Activated CD4-positive, alpha-beta T cell treated with anti-CD3 and anti-CD28 coated beads for 36 hours (primary cell): ENCODE results near the gene SPATA21. TPM values are rescaled to one million over a fixed set of nuclear protein-coding genes. Genes with fewer than 3 reads are reported as not detected.

ENCODE experiments used
- ATAC-seq: fragments of 200-7000 bp; cut with Tn5 transposase; one replicate; pipeline ENCODE4 v1.10.0; 2021; ENCODE audit warnings: mild to moderate bottlenecking, moderate library complexity
- CTCF ChIA-PET: fragments of 350-600 bp; sonication (Branson Sonifier 250); formaldehyde crosslinking; loops from one replicate; lab custom pipeline; 2021; ENCODE audit warnings: antibody characterized with exemption; lab: Charles Lee
- POLR2A ChIA-PET: fragments of 350-600 bp; sonication (Branson Sonifier 250); formaldehyde crosslinking; loops from one replicate; lab custom pipeline; 2021; ENCODE audit warnings: antibody characterized with exemption, inconsistent platforms; lab: Charles Lee
- DNase-seq: peaks from one replicate; pipeline ENCODE4 v3.0.0-alpha.2; 2020
- H3K27ac Mint-ChIP-seq: one replicate; pipeline ENCODE4 v1.8.0; 2021; ENCODE audit warnings: mixed read lengths
- H3K27me3 Mint-ChIP-seq: one replicate; pipeline ENCODE4 v1.8.0; 2021; ENCODE audit warnings: mixed read lengths
- H3K36me3 Mint-ChIP-seq: one replicate; pipeline ENCODE4 v1.8.0; 2021; ENCODE audit warnings: low read depth, mixed read lengths
- H3K4me1 Mint-ChIP-seq: one replicate; pipeline ENCODE4 v1.8.0; 2021; ENCODE audit warnings: mixed read lengths
- H3K4me3 Mint-ChIP-seq: one replicate; pipeline ENCODE4 v1.8.0; 2021; ENCODE audit warnings: mild to moderate bottlenecking, moderate library complexity, mixed read lengths
- H3K9me3 Mint-ChIP-seq: one replicate; pipeline ENCODE4 v1.8.0; 2021; ENCODE audit warnings: low read depth, mixed read lengths
- intact Hi-C, 2 experiments: fragments of 100-400 bp; cut with DNase I in 1 of 2; cut with micrococcal nuclease in 1 of 2; formaldehyde crosslinking; loops; one replicate each; pipeline versions ENCODE4 v1.14.2 to v1.15.1; 2022 to 2024; cut with DNase I, micrococcal nuclease
- total RNA-seq, 2 experiments: library from RNA; stranded (reverse); gene quantifications; one replicate each; pipeline ENCODE4 v1.2.3, GENCODE V29; 2021

Gene SPATA21
- total RNA-seq, 2 experiments from 2014 or later: not detected

DNA sequence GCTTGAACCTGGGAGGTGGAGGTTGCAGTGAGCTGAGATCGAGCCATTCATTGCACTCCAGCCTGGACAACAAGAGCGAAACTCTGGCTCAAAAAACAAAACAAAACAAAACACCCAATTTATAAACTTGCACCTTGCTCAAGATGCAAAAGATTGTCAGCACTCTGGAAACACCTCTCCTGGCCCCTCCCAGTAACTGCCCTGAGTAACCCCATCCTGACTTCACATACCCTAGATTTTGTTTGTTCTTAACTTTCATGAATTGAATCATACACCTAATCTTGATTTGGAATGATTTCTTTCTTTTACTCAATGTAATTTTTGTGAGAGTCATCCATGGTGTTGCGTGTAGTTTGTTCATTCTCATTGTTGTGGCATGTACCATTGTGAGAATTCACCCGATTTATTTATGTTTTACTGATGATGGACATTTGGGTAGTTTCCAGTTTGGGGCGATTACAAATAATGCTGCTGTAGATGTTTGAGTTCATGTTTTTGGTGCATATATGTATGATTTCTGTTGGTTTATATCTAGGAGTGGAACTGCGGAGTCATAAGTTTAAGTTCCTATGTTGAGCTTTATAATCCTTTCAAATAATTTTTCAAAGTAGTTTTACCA is 13.7 kb upstream of the SPATA21 start:
- peak overlapping the region; percentile 59 for H3K27ac Mint-ChIP-seq
- POLR2A ChIA-PET: interaction anchor here (1.4 kb wide), 1 partner anchor 11 kb away, joined by 3 read pairs; the partner anchor contains the start of gene NECAP2
- H3K9me3 Mint-ChIP-seq: no peaks in the 10 kb centered on the region
- ATAC-seq: peak; percentile 61
- intact Hi-C loops: no loop called here
- H3K4me1 Mint-ChIP-seq: peaks cover 13% of the 10 kb centered on the region
- peaks cover 44% of the 10 kb centered on the region for H3K36me3 Mint-ChIP-seq
- DNase-seq: no peak
- no peak overlapping the region for H3K4me3 Mint-ChIP-seq
- CTCF ChIA-PET: no interaction called here
- H3K27me3 Mint-ChIP-seq: no peaks in the 10 kb centered on the region

DNA sequence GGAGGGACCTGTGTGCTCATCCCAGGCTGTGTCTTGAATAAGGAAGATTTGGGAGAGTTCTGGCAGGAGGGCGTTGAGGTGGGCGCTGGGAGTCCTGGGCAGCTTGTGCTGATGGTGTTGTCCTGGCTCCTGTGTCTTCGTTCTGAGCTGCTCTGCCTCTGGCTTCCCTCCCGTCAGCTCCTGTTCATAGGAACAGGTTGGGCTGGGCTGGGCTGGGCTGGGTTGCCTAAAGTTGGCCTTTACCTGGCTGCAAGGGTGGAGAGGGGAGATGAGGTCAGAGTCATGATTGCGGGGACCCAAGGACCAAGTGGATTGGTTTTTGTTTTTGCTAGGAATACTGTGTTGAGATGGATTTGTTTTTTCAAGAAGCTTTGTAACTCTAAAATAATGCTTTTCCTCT is 12.4 kb upstream of the SPATA21 start:
- Mint-ChIP-seq H3K4me3 (no peak overlapping the region), H3K4me1 (peaks cover 13% of the 10 kb centered on the region), H3K9me3 (no peaks in the 10 kb centered on the region), H3K27me3 (no peaks in the 10 kb centered on the region), H3K27ac (peak overlapping the region; percentile 55), H3K36me3 (peaks cover 38% of the 10 kb centered on the region)
- POLR2A ChIA-PET: interaction anchor here (1.4 kb wide), 1 partner anchor 9 kb away, joined by 3 read pairs; the partner anchor contains the start of gene NECAP2
- DNase-seq: no peak
- CTCF ChIA-PET: interaction anchor here (0.8 to 1.9 kb wide), 2 partner anchors 9 to 10 kb away, joined by 4 to 7 read pairs; partner anchors contain the start of gene NECAP2
- intact Hi-C loops: no loop called here
- no peak for ATAC-seq

DNA sequence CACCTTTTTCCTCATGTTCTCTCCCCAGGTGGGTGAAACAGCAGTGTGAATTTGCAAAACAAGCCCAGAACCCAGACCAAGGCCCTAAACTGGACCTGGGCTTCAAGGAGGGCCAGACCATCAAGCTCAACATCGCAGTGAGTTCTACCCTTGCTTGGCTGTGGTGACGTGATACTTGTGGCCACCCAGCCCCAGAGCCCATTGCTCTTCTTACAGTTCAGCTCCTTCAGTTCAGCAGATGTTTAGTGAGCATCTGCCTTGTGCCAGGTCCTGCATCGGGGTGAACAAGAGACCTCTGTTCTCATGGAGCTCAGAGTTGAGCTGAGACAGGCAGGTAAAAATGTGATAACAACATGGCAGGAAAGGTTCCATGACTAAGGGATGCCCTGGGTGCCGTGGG is 11.8 kb upstream of the SPATA21 start:
- ATAC-seq (no peak), DNase-seq (no peak)
- ChIA-PET CTCF (interaction anchor here (1.9 kb wide), 1 partner anchor 9 kb away, joined by 7 read pairs; the partner anchor contains the start of gene NECAP2), POLR2A (no interaction called here)
- Mint-ChIP-seq H3K4me1 (peaks cover 16% of the 10 kb centered on the region), H3K9me3 (no peaks in the 10 kb centered on the region), H3K27ac (no peak overlapping the region), H3K27me3 (no peaks in the 10 kb centered on the region), H3K36me3 (peaks cover 43% of the 10 kb centered on the region), H3K4me3 (no peak overlapping the region)
- intact Hi-C loops: no loop called here

DNA sequence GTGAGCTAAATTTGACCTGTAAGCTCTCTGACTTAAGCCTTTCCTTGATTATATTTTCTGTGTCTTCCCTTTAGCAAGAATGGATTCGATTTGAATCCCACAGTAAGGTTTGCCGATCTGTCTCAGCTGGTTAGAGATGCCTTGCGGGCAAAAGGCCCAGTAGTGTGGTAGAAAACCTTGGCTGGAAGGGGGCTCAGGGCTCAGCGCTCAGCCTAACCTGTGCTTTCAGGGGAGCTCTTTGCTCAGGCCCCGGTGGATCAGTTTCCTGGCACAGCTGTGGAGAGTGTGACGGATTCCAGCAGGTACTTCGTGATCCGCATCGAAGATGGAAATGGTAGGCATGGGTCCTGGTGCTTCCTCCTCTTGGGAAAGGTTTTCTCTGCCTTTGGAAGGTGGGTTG is 10.4 kb upstream of the SPATA21 start:
- POLR2A ChIA-PET: no interaction called here
- peak overlapping the region; percentile 0 for H3K27ac Mint-ChIP-seq
- no peak for ATAC-seq
- peaks cover 28% of the 10 kb centered on the region for H3K4me1 Mint-ChIP-seq
- intact Hi-C loops: no loop called here
- no peak for DNase-seq
- CTCF ChIA-PET: interaction anchor here (1.9 kb wide), 1 partner anchor 8 kb away, joined by 7 read pairs; the partner anchor contains the start of gene NECAP2
- H3K4me3 Mint-ChIP-seq: no peak overlapping the region
- H3K9me3 Mint-ChIP-seq: no peaks in the 10 kb centered on the region
- H3K27me3 Mint-ChIP-seq: no peaks in the 10 kb centered on the region
- peaks cover 50% of the 10 kb centered on the region for H3K36me3 Mint-ChIP-seq

DNA sequence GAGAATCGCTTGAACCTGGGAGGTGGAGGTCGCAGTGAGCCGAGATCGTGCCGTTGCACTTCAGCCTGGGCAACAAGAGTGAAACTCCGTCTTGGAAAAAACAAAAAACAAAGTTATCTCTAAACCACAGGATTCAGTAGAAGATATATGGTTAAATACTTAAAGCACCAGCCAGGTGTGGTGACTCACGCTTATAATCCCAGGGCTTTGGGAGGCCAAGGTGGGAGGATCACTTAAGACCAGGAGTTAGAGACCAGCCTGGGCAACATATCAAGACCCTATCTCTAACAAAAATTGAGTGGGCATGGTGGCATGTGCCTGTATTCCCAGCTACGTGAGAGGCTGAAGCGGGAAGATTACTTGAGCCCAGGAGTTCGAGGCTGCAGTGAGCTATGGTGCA is 8.9 kb upstream of the SPATA21 start:
- ATAC-seq (no peak), DNase-seq (no peak)
- ChIA-PET POLR2A (no interaction called here), CTCF (no interaction called here)
- Mint-ChIP-seq H3K4me1 (peaks cover 36% of the 10 kb centered on the region), H3K27ac (no peak overlapping the region), H3K27me3 (no peaks in the 10 kb centered on the region), H3K36me3 (peaks cover 44% of the 10 kb centered on the region), H3K4me3 (no peak overlapping the region), H3K9me3 (no peaks in the 10 kb centered on the region)
- intact Hi-C loops: no loop called here

DNA sequence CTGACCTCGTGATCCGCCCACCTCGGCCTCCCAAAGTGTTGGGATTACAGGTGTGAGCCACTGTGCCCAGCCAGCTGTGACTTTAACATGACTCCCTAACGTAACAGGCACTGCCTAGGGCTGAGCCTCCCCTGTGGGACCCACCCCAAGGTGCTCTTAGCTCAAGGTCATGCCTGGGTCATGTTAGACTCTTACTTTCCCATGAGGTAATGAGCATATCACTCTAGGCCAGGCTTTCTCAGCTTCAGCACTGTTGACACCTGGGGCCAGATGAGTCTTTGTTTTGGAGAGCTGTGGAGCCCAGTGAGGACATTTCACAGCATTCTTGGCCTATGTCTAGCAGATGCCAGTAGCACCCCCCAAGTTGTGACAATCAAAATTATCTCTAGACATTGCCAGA is 7.8 kb upstream of the SPATA21 start:
- Mint-ChIP-seq H3K27me3 (no peaks in the 10 kb centered on the region), H3K27ac (peak overlapping the region; percentile 31), H3K4me3 (no peak overlapping the region), H3K4me1 (peaks cover 35% of the 10 kb centered on the region), H3K36me3 (peaks cover 39% of the 10 kb centered on the region), H3K9me3 (no peaks in the 10 kb centered on the region)
- ChIA-PET POLR2A (no interaction called here), CTCF (interaction anchor here (1.0 kb wide), 1 partner anchor 20 kb away, joined by 3 read pairs; no protein-coding TSS in a partner anchor)
- no peak for DNase-seq
- intact Hi-C loops: no loop called here
- no peak for ATAC-seq

DNA sequence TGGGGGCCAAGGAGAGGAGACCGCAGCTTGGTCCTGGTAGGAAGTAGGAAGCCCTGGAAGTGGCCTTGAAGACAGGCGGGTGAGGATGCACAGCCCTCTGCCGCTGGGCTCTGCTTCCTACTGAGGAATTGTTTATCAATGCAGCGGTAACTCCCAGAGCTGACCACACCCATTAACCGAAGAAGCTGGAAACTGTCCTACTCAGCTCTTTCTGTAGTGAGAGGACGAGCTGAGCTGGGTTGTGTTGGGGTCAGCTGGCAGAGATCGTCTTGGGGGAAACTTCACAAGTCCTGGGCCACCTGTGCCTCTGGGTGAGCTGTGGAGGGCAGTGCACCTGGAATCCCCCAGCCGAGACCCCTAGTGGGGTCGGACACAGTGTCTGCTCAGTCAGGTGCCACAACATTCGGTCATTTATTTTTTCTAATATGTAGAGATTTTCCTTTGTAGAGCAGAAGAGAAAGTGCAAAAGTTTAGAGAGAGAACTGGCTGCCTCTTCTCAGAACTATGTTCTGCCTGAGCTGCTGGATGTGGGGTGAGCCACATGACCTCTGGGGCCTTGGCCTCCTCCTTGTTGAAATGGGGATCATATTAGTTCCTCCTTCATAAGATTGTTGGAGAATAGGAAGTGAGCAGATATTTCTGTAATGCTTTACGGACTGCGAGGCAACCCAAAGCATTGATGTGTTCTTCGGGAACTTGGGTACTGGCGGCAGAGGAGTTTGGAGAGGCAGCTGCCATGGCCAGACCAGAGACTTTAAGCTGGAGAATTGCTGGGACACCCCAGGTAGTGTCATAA is 6.9 kb upstream of the SPATA21 start:
- Mint-ChIP-seq H3K27me3 (no peaks in the 10 kb centered on the region), H3K27ac (peak overlapping the region; percentile 65), H3K9me3 (no peaks in the 10 kb centered on the region), H3K36me3 (peaks cover 34% of the 10 kb centered on the region), H3K4me3 (no peak overlapping the region), H3K4me1 (peaks cover 32% of the 10 kb centered on the region)
- intact Hi-C loops: loop anchor here (5.0 kb wide), 4 partner anchors 53 to 917 kb away; partner anchors contain the start of gene DNAJC16 (in 1 of the 2)
- POLR2A ChIA-PET: no interaction called here
- ATAC-seq: no peak
- CTCF ChIA-PET: interaction anchor here (0.7 to 1.1 kb wide), 4 partner anchors 10 to 478 kb away, joined by 3 to 4 read pairs (median 4); no protein-coding TSS in a partner anchor
- DNase-seq: no peak

DNA sequence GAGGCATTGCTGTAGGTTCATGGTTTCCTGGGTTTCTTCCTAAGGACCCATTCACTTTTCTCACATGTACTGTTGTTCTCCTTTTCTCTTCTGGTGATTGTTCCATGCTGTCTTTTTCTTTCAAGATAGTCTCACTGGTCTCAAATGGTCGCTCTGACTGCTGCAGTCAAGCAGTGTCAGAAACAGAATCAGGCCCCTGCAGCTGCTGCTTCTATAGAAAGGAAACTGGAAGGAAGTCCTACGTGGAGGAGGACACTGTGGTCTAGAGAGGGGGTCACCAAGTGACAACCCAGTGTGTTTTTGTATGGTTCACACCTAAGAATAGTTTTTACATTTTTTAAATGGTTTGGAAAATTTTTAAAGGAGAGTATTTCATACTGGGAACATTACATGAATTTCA is 5.7 kb upstream of the SPATA21 start:
- Mint-ChIP-seq H3K4me1 (peaks cover 32% of the 10 kb centered on the region), H3K27ac (peak overlapping the region; percentile 74), H3K36me3 (peaks cover 23% of the 10 kb centered on the region), H3K27me3 (no peaks in the 10 kb centered on the region), H3K9me3 (no peaks in the 10 kb centered on the region), H3K4me3 (peak overlapping the region; percentile 12)
- intact Hi-C loops: loop anchor here (5.0 kb wide), 4 partner anchors 54 to 916 kb away; partner anchors contain the start of gene DNAJC16 (in 1 of the 2)
- ATAC-seq (no peak), DNase-seq (no peak)
- ChIA-PET CTCF (interaction anchor here (0.9 to 1.0 kb wide), 2 partner anchors 165 to 173 kb away, joined by 3 to 4 read pairs; no protein-coding TSS in a partner anchor), POLR2A (no interaction called here)

DNA sequence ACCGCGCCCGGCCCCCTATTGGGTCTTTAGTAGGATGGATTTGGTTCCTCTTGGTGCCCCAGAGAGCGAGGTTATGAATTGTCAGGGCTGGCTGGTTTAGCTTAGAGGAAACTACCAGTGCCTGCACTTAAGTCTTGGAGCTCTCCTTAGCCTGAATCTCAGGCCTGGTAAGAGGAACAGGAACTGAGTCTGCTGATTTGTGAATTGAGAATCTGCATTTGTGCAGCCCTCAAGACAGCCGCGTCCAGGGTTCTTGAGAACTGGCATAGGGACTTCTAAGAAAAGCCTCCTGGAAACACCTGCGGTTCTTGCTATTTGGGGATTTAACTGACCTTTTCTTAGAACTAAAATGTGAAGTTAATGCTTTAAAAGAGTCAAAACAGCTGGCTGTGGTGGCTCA is 5.0 kb upstream of the SPATA21 start:
- DNase-seq (no peak), ATAC-seq (no peak)
- ChIA-PET POLR2A (no interaction called here), CTCF (interaction anchor here (0.6 to 1.0 kb wide), 3 partner anchors 26 to 166 kb away, joined by 3 read pairs; no protein-coding TSS in a partner anchor)
- H3K4me1 Mint-ChIP-seq: peaks cover 32% of the 10 kb centered on the region
- peaks cover 20% of the 10 kb centered on the region for H3K36me3 Mint-ChIP-seq
- peak overlapping the region; percentile 81 for H3K4me3 Mint-ChIP-seq
- H3K9me3 Mint-ChIP-seq: no peaks in the 10 kb centered on the region
- H3K27me3 Mint-ChIP-seq: no peaks in the 10 kb centered on the region
- peak overlapping the region; percentile 55 for H3K27ac Mint-ChIP-seq
- intact Hi-C loops: loop anchor here (5.0 kb wide), 4 partner anchors 55 to 915 kb away; partner anchors contain the start of gene DNAJC16 (in 1 of the 2)

DNA sequence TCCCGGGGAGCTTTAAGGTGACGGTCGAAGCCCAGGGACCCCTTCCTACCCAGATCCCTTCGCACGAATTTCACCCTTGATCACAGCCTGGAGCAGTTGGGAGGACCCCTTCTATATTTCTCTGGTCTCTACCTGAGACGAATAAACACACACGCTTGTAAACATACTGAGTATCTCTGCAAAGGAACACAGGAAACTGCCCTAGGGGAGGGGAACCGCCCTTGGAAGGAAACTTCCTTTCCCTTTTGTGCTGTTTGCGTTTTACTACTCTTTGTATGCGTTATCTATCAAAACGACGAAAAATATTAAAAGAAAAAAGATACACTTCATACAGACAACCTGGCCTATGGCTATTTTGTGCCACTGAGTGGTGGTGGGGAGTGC is 4.0 kb upstream of the SPATA21 start:
- Mint-ChIP-seq H3K9me3 (no peaks in the 10 kb centered on the region), H3K4me1 (peaks cover 36% of the 10 kb centered on the region), H3K27ac (peak overlapping the region; percentile 96), H3K27me3 (no peaks in the 10 kb centered on the region), H3K4me3 (peak overlapping the region; percentile 81), H3K36me3 (peaks cover 20% of the 10 kb centered on the region)
- ChIA-PET CTCF (interaction anchor here (0.6 to 2.6 kb wide), 7 partner anchors 7 to 225 kb away, joined by 3 to 17 read pairs (median 5); no protein-coding TSS in a partner anchor), POLR2A (interaction anchor here (0.8 kb wide), 1 partner anchor 73 kb away, joined by 4 read pairs; no protein-coding TSS in a partner anchor)
- intact Hi-C loops: loop anchor here (2.0 to 5.0 kb wide), 5 partner anchors 56 to 914 kb away; partner anchors contain the start of genes DNAJC16 (in 1 of the 2) and NBPF1 (in 1 of the 2)
- peak; percentile 37 for ATAC-seq
- no peak for DNase-seq
